ENCODE data around the gene SRP14. TPM values are rescaled to one million over a fixed set of nuclear protein-coding genes. Genes with fewer than 3 reads are reported as not detected.
A peak's percentile ranks its signal among the peaks of the same experiment; 100 is the strongest.

SRP14 gene
- total RNA-seq, 4 donors from 2014 or later = 327 to 576 (median 408) TPM

GRCh38 chr15:40084650-40085049, 45.7 kb upstream of the SRP14 start:
- 77 to 88% methylated on average over 9 of the region's 9 CpGs for WGBS, 2 donors
- TF ChIP-seq CTCF (IDR thresholded peaks at IDR 0.05) = no peak
- no peak for TF ChIP-seq POLR2A (IDR thresholded peaks at IDR 0.05)
- Histone ChIP-seq H3K9me3 (no peaks in the 10 kb centered on the region), H3K36me3 (peaks cover 0 to under 1% of the 10 kb centered on the region in 2 donors), H3K4me1 (peaks cover 91 to 92% of the 10 kb centered on the region in 2 donors), H3K27ac (peak overlapping the region in 2 of 3 donors; percentile 71 to 89), H3K27me3 (no peaks in the 10 kb centered on the region), H3K4me3 (replicated peaks in 1 of 3) (no peak overlapping the region)
- intact Hi-C loops (cut with DNase I) = no loop called here
- peak; percentile 52 to 73 for DNase-seq

- peak; percentile 56 to 59 for DNase-seq
- no peaks in the 10 kb centered on the region for H3K9me3 ChIP-seq
- WGBS, 2 donors = 32 to 45% methylated on average over 10 to 11 of the region's 12 CpGs
- H3K4me3 ChIP-seq (replicated peaks in 1 of 3) = no peak overlapping the region
- TF ChIP-seq CTCF (IDR thresholded peaks at IDR 0.05) (no peak), POLR2A (IDR thresholded peaks at IDR 0.05) (no peak)
- intact Hi-C loops (cut with DNase I) = no loop called here
- no peaks in the 10 kb centered on the region for H3K36me3 ChIP-seq
- H3K27me3 ChIP-seq = no peaks in the 10 kb centered on the region
- H3K27ac ChIP-seq = peak overlapping the region; percentile 87 to 92 (median 89)
- peaks cover 73 to 78% of the 10 kb centered on the region in 2 donors for H3K4me1 ChIP-seq
These were observed 43.4 kb upstream of the SRP14 start for GRCh38 chr15:40082195-40082883.

GRCh38 chr15:40081691-40082194, 42.8 kb upstream of the SRP14 start:
- Histone ChIP-seq H3K27ac (peak overlapping the region; percentile 87 to 92 (median 89)), H3K27me3 (no peaks in the 10 kb centered on the region), H3K36me3 (no peaks in the 10 kb centered on the region), H3K9me3 (no peaks in the 10 kb centered on the region), H3K4me3 (replicated peaks in 1 of 3) (peak overlapping the region in 1 of 3 donors; percentile 1), H3K4me1 (peaks cover 70 to 73% of the 10 kb centered on the region in 2 donors)
- intact Hi-C loops (cut with DNase I) = no loop called here
- TF ChIP-seq POLR2A (IDR thresholded peaks at IDR 0.05) = peak; percentile 32 to 75
- TF ChIP-seq CTCF (IDR thresholded peaks at IDR 0.05) = no peak
- WGBS, 2 donors = 7% methylated on average over 12 of the region's 12 CpGs
- peak; percentile 81 to 87 for DNase-seq

GRCh38 chr15:40080847-40081246, 41.9 kb upstream of the SRP14 start:
- no peak for TF ChIP-seq CTCF (IDR thresholded peaks at IDR 0.05)
- TF ChIP-seq POLR2A (IDR thresholded peaks at IDR 0.05) = no peak
- intact Hi-C loops (cut with DNase I) = no loop called here
- Histone ChIP-seq H3K4me3 (replicated peaks in 1 of 3) (peak overlapping the region in 1 of 3 donors; percentile 1), H3K9me3 (no peaks in the 10 kb centered on the region), H3K36me3 (no peaks in the 10 kb centered on the region), H3K27me3 (no peaks in the 10 kb centered on the region), H3K27ac (peak overlapping the region; percentile 87 to 92 (median 89)), H3K4me1 (peaks cover 68 to 72% of the 10 kb centered on the region in 2 donors)
- WGBS, 2 donors = 55 to 58% methylated on average over 5 of the region's 5 CpGs
- no peak for DNase-seq

- intact Hi-C loops (cut with DNase I) = no loop called here
- peak overlapping the region; percentile 87 to 92 (median 89) for H3K27ac ChIP-seq
- H3K4me3 ChIP-seq (replicated peaks in 1 of 3) = no peak overlapping the region
- no peaks in the 10 kb centered on the region for H3K9me3 ChIP-seq
- TF ChIP-seq CTCF (IDR thresholded peaks at IDR 0.05) = no peak
- no peak for TF ChIP-seq POLR2A (IDR thresholded peaks at IDR 0.05)
- peaks cover 68 to 73% of the 10 kb centered on the region in 2 donors for H3K4me1 ChIP-seq
- WGBS, 2 donors = 41 to 42% methylated on average over 1 of the region's 1 CpG
- no peak for DNase-seq
- H3K36me3 ChIP-seq = no peaks in the 10 kb centered on the region
- no peaks in the 10 kb centered on the region for H3K27me3 ChIP-seq
These were observed 41.1 kb upstream of the SRP14 start for GRCh38 chr15:40080104-40080503.
